Activated CD4-positive, alpha-beta T cell treated with anti-CD3 and anti-CD28 coated beads, Interleukin-2, amount 10 ng/mL, durations not matched to agents 7 days and 5 days (primary cell): Measurements from ENCODE around the gene MEX3A. TPM values are rescaled to one million over a fixed set of nuclear protein-coding genes. Genes with fewer than 3 reads are reported as not detected.
A peak's percentile ranks its signal among the peaks of the same experiment; 100 is the strongest.
"Not testable (repeated sequence)": the region's sequence is repeated elsewhere in the genome, so short reads cannot be mapped to it uniquely, and the experiment has no call there.

ENCODE experiments used
- CTCF ChIA-PET: fragments of 350-600 bp; sonication (Branson Sonifier 250); formaldehyde crosslinking; loops from one replicate; lab custom pipeline; 2021; ENCODE audit warnings: antibody characterized with exemption; lab: Charles Lee
- POLR2A ChIA-PET: fragments of 350-600 bp; sonication (Branson Sonifier 250); formaldehyde crosslinking; loops from one replicate; lab custom pipeline; 2021; ENCODE audit warnings: antibody characterized with exemption; lab: Charles Lee
- DNase-seq: peaks from one replicate; pipeline ENCODE4 v3.0.0-alpha.2; 2020
- H3K27ac Mint-ChIP-seq: one replicate; pipeline ENCODE4 v1.8.0; 2021; ENCODE audit warnings: mild to moderate bottlenecking, moderate library complexity, mixed read lengths
- H3K27me3 Mint-ChIP-seq: one replicate; pipeline ENCODE4 v1.8.0; 2021; ENCODE audit warnings: mixed read lengths
- H3K36me3 Mint-ChIP-seq: one replicate; pipeline ENCODE4 v1.8.0; 2021; ENCODE audit warnings: low read depth, mixed read lengths
- H3K4me1 Mint-ChIP-seq: one replicate; pipeline ENCODE4 v1.8.0; 2021; ENCODE audit warnings: mixed read lengths
- H3K4me3 Mint-ChIP-seq: one replicate; pipeline ENCODE4 v1.8.0; 2021; ENCODE audit warnings: mild to moderate bottlenecking, moderate library complexity, mixed read lengths
- H3K9me3 Mint-ChIP-seq: one replicate; pipeline ENCODE4 v1.8.0; 2021; ENCODE audit warnings: mixed read lengths
- total RNA-seq, 2 experiments: library from RNA; stranded (reverse); gene quantifications; one replicate each; pipeline ENCODE4 v1.2.3, GENCODE V29; 2021

MEX3A gene
- total RNA-seq, 2 experiments from 2014 or later: 0.02 to 0.05 TPM

DNA sequence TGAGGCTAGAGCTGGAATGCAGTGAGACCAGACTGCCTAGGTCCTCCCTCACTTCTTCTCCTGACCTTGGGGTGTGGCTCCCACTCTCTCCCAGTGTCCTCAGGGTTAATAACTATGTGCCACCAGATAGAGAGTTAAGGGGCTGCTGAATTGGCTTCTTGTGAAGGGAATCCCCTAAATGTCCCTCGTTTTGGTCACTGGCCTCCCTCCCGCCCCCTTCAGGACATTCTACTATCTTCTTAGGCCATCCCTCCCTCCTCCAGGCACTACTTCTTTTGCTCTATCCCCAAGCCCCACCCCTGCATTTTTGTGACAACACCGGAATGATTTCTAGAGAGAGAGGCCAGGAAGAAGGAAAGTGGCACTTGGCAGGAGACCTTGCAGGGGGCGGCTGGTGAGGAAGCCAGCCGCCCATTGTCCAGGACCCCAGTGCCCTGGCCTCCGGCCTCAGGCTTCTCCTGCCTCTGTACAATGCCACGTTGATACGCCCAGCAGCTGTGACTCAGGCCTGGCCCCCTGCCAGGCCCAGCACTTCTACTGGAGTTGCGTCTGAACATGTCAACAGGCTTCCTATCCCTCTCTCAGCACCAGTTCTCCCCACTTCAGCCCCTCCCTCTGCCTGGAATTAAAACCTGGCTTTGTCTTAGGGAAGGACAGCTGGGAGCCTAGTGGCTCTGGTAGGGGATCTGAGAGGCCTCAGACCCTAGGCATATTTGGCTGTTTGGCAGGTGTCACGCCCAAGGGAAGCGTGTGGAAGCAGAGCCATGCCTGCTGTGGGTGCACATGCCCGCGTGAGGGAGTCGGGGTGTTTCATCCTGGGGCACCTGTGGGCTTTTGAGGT, 41.3 kb upstream of the MEX3A start:
- no peak for DNase-seq
- H3K27ac Mint-ChIP-seq: peak overlapping the region; percentile 66

DNA sequence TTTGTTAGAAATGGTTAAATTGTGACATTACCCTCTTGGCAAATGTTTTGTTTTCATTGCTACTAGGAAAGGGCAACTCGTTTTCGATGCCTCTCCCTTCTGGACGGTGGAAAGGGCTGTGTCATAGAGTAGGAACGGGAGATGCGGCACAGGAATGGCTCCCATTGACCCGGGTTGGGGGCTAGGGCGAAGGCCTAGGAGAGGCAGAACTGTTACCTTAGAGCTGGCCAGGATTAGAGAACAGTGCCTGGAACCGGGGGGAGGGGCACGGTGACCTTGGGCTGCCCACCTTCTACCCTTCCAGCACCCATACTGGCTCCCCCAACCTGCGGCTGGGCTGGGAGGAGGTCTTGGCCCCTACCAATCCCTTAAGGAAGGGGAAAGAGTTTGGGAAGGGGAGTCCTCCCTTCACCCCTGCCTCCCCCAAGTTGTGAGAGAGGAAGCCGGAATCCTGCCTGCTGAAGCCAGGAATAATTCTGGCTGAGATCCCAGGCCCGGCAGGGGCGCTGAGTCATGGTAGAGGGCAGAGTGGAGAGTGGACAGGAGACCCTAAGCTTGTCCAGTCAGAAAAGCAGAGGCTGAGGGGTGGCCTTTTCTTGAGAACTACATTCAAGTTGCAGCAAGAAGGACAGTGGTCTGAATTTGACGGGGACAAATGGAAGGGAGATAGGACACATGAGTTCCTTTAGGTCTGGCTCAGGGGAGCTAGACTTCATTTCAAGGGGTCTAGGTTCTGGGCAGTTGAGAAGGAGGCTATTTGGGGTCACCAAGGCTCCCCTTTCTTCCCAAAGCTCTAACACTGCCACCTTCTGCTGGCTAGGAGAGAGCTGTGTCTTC, 40.5 kb upstream of the MEX3A start:
- DNase-seq: no peak
- no peaks in the 10 kb centered on the region for H3K9me3 Mint-ChIP-seq
- no peak overlapping the region for H3K27ac Mint-ChIP-seq

More for the DNA sequence above, 41.3 kb upstream of the MEX3A start:
- Mint-ChIP-seq H3K4me1 (peaks cover 71% of the 10 kb centered on the region), H3K36me3 (no peaks in the 10 kb centered on the region), H3K4me3 (no peak overlapping the region), H3K27me3 (peaks cover 4% of the 10 kb centered on the region), H3K9me3 (no peaks in the 10 kb centered on the region)
- POLR2A ChIA-PET: no interaction called here
- CTCF ChIA-PET: interaction anchor here (0.5 to 25.5 kb wide), 6 partner anchors 9 to 102 kb away, joined by 3 to 645 read pairs (median 3); partner anchors contain the start of gene LMNA

DNA sequence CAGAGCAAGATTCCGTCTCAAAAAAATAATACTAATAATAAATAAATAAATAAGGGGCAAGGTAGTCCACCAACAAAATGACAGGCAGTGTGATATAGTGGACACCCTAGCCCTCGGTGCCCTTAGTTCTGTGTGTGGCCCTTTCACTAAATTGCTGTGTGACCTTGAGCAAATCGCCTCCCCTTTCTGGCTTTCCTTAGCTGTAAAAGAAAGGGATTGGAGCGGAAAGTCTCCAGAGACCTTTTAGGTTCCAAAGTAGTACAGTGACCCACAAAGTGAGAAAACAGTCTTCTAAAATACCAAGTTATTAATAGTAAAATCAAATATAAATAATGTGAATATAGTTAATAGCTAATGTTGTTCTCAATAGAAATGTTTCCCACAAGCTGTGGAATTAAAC, 39.8 kb upstream of the MEX3A start:
- Mint-ChIP-seq H3K9me3 (no peaks in the 10 kb centered on the region), H3K36me3 (no peaks in the 10 kb centered on the region), H3K27me3 (peaks cover 4% of the 10 kb centered on the region), H3K4me3 (no peak overlapping the region), H3K4me1 (peaks cover 62% of the 10 kb centered on the region), H3K27ac (no peak overlapping the region)
- ChIA-PET POLR2A (no interaction called here), CTCF (interaction anchor here (1.3 to 25.5 kb wide), 2 partner anchors 25 to 173 kb away, joined by 3 to 645 read pairs; partner anchors contain the start of gene GLMP)
- DNase-seq: no peak

More for the DNA sequence above, 40.5 kb upstream of the MEX3A start:
- POLR2A ChIA-PET: no interaction called here
- no peak overlapping the region for H3K4me3 Mint-ChIP-seq
- CTCF ChIA-PET: interaction anchor here (0.5 to 25.5 kb wide), 7 partner anchors 9 to 1206 kb away, joined by 3 to 645 read pairs (median 3); partner anchors contain the start of genes GLMP and LMNA
- H3K36me3 Mint-ChIP-seq: no peaks in the 10 kb centered on the region
- H3K27me3 Mint-ChIP-seq: peaks cover 4% of the 10 kb centered on the region
- H3K4me1 Mint-ChIP-seq: peaks cover 68% of the 10 kb centered on the region

DNA sequence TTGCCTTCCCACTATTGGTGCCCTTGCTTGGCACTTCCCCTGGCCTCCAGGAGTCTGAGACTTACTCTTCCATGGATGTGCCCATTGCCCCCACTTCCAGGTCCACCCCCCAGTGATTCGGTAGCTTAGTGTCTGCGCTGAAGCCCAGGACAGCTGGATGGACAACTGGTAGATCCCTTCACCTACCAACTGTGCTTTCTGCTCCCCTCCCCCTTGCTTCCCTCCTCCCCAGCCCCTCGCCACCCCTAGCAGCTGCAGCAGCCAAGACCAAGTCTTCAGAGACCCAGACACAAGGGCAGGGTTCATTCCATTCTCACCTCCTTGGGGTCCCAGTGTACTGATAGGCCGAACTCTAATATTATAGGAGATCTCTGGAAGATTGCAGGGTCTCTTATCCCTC, 39.2 kb upstream of the MEX3A start:
- no peak for DNase-seq
- Mint-ChIP-seq H3K4me1 (peaks cover 56% of the 10 kb centered on the region), H3K27me3 (peaks cover 4% of the 10 kb centered on the region), H3K4me3 (no peak overlapping the region), H3K36me3 (no peaks in the 10 kb centered on the region), H3K9me3 (no peaks in the 10 kb centered on the region), H3K27ac (peak overlapping the region; percentile 25)
- POLR2A ChIA-PET: no interaction called here
- CTCF ChIA-PET: interaction anchor here (1.3 to 25.5 kb wide), 3 partner anchors 8 to 174 kb away, joined by 3 to 645 read pairs (median 4); partner anchors contain the start of gene GLMP

DNA sequence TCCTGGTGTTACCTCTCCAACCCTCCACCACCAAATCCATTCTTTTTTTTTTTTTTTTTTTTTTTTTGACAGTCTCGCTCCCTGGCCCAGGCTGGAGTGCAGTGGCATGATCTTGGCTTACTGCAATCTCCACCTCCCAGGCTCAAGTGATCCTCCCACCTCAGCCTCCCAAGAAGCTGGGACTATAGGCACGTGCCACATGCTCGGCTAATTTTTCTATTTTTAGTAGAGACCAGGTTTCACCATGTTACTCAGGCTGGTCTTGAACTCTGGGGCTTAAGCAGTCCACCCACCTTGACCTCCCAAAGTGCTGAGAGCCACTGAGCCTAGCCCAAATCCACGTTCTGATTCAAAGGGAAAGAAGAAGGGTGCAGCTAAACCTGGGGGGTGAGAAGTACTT, 38.7 kb upstream of the MEX3A start:
- H3K27ac Mint-ChIP-seq, H3K4me3 Mint-ChIP-seq, H3K36me3 Mint-ChIP-seq, POLR2A ChIA-PET, H3K9me3 Mint-ChIP-seq, DNase-seq, H3K27me3 Mint-ChIP-seq: not testable (repeated sequence)
- CTCF ChIA-PET: interaction anchor here (1.2 to 25.5 kb wide), 4 partner anchors 9 to 174 kb away, joined by 3 to 645 read pairs (median 4); partner anchors contain the start of gene GLMP
- peaks cover 56% of the 10 kb centered on the region for H3K4me1 Mint-ChIP-seq

DNA sequence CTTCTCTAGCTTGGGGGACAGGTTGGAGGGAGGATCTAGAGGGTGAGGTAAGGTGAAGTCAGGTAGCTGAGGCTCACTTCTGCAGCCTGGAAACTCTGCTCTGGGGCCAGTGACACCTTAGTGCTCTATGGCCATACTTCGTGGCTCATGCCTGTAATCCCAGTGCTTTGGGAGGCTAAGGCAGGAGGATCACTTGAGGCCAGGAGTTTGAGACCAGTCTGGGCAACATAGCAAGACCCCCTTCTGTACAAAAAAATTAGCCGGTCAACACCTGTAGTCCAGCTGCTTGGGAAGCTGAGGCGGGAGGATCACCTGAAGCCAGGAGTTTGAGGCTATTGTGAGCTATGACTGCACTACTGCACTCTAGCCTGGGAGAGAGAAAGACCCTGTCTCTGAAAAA, 38.1 kb upstream of the MEX3A start:
- no peak for DNase-seq
- Mint-ChIP-seq H3K36me3 (no peaks in the 10 kb centered on the region), H3K27me3 (peaks cover 10% of the 10 kb centered on the region), H3K4me3 (no peak overlapping the region), H3K9me3 (no peaks in the 10 kb centered on the region), H3K27ac (peak overlapping the region; percentile 1), H3K4me1 (peaks cover 58% of the 10 kb centered on the region)
- CTCF ChIA-PET: interaction anchor here (1.2 to 25.5 kb wide), 5 partner anchors 8 to 102 kb away, joined by 3 to 645 read pairs (median 4); no protein-coding TSS in a partner anchor
- POLR2A ChIA-PET: no interaction called here

DNA sequence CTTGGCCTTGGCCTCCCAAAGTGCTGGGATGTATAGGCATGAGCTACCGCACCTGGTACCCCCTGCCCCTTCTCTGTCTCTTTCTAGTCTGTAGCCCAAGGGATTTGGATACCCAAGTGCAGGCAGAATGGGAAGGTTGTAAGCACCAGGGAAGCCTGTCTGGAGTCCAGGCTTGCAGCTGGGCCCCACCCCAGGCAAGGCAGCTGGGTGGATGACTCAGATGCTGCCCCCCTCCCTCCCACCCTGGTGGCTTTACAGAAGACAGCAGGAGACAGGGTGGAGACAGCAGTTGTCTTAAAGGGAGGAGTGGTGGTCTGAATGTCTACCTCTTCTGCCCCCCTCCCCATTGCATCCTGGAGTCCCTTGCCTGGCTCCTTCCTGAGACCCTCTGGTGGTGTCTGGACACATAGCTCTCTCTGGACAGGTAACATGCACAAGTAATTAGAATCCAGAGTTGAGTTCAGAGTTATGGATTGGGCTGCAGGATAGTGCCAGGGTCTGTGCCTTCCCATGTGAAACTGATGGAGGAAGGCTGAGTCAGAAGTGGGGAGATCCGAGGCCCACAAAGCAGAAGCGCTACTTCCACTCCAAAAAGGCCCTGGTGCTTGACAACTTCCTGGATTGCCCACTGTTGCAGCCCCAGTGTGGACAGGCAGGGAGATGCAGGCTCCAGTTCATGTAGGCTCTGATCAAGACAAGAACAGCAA, 37.4 kb upstream of the MEX3A start:
- no peak overlapping the region for H3K4me3 Mint-ChIP-seq
- CTCF ChIA-PET: interaction anchor here (1.2 to 25.5 kb wide), 5 partner anchors 9 to 102 kb away, joined by 3 to 645 read pairs (median 4); no protein-coding TSS in a partner anchor
- peak overlapping the region; percentile 1 for H3K27ac Mint-ChIP-seq
- POLR2A ChIA-PET: no interaction called here
- no peaks in the 10 kb centered on the region for H3K9me3 Mint-ChIP-seq
- H3K27me3 Mint-ChIP-seq: peaks cover 15% of the 10 kb centered on the region
- H3K4me1 Mint-ChIP-seq: peaks cover 56% of the 10 kb centered on the region
- no peak for DNase-seq
- no peaks in the 10 kb centered on the region for H3K36me3 Mint-ChIP-seq

DNA sequence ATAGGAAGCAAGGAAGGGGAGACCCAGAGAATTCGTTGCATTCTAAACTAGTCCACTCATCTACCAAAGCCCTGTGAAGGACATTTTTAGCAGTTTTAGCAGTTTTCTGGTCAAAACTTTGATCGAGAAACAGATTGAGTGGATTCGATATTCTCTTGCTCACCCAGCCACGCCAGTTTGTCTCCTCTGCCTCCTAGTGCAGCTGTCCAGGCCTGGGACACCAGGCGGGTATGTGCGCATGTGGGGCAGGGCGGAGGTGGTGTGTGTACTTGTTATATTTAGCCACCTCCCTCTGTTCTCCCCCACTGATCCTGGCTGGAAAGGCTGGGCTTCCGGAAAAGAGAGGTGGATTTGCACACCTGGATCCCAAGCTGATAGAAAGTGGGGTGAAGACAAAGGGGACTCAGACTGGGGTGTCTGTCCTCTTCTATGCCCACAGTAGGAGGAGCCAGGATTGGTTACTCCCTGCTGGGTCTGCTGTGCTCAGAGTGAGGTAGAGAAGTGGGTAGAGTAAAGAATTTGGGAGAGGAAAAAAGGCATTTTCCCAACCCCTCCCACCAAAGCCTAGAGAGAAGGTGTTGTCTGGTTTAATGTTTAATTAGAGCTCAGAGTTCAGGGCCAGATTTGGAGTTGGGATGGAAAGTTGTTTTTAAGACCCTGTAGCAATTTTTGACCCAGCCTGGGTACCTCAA, 36.1 kb upstream of the MEX3A start:
- Mint-ChIP-seq H3K9me3 (no peaks in the 10 kb centered on the region), H3K4me1 (peaks cover 54% of the 10 kb centered on the region), H3K4me3 (no peak overlapping the region), H3K36me3 (no peaks in the 10 kb centered on the region), H3K27ac (no peak overlapping the region), H3K27me3 (peaks cover 27% of the 10 kb centered on the region)
- DNase-seq: no peak
- ChIA-PET CTCF (interaction anchor here (1.3 to 25.5 kb wide), 3 partner anchors 9 to 21 kb away, joined by 5 to 645 read pairs (median 6); no protein-coding TSS in a partner anchor), POLR2A (no interaction called here)

DNA sequence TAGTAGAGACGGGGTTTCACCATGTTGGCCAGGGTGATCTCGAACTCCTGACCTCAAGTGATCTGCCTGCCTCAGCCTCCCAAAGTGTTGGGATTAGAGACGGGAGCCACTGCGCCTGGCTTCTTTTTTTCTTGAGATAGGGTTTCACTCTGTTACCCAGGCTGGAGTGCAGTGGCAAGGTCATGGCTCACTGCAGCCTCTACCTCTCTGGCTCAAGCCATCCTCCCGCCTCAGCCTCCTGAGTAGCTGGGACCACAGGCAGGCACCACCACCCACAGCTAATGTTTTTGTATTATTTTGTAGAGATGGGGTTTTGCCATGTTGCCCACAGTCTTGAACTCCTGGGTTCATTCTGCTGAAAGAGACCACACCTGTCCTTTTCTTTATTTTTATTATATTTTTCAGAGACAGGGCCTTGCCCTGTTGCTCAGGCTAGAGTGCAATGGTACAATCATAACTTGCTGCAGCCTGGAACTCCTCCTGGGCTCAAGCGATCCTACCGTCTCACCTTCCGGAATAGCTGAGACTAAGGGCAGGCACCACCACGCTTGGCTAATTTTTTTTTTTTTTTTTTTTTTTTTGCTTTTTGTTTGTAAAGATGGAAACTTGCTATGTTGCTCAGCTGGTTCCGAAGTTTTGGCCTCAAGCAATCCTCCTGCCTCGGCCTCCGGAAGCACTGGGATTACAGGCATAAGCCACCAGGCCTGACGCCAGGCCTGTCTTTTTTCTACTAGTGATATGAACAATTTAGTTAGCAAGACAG, 35.3 kb upstream of the MEX3A start:
- Mint-ChIP-seq H3K4me3 (no peak overlapping the region), H3K27ac (no peak overlapping the region), H3K27me3 (peaks cover 32% of the 10 kb centered on the region), H3K4me1 (peaks cover 46% of the 10 kb centered on the region), H3K36me3 (no peaks in the 10 kb centered on the region), H3K9me3 (no peaks in the 10 kb centered on the region)
- CTCF ChIA-PET: interaction anchor here (1.3 to 25.5 kb wide), 5 partner anchors 9 to 20 kb away, joined by 5 to 645 read pairs (median 7); no protein-coding TSS in a partner anchor
- POLR2A ChIA-PET: no interaction called here
- DNase-seq: no peak

DNA sequence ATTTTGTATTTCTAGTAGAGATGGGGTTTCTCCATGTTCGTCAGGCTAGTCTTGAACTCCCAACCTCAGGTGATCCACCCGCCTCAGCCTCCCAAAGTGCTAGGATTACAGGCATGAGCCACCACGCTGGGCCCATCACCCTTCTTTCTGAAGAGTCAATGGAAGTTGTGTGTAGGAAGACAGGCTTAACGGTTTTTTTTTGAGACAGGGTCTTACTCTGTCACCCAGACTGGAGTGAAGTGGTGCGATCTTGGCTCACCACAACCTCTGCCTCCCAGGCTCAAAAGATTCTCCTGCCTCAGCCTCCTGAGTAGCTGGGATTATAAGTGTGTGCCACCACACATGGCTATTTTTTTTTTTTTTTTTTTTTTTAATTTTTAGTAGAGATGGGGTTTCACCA, 34.5 kb upstream of the MEX3A start:
- H3K9me3 Mint-ChIP-seq, H3K36me3 Mint-ChIP-seq, DNase-seq, POLR2A ChIA-PET: not testable (repeated sequence)
- CTCF ChIA-PET: interaction anchor here (0.7 to 25.5 kb wide), 5 partner anchors 10 to 190 kb away, joined by 3 to 645 read pairs (median 7); partner anchors contain the start of gene TMEM79
- H3K4me1 Mint-ChIP-seq: peaks cover 43% of the 10 kb centered on the region
- H3K27me3 Mint-ChIP-seq: peaks cover 38% of the 10 kb centered on the region
- H3K4me3 Mint-ChIP-seq: peak overlapping the region; percentile 78
- peak overlapping the region; percentile 83 for H3K27ac Mint-ChIP-seq
